B cell (primary cell): ENCODE measurements around the gene NKX1-2.

Experiments
- EZH2 ChIP-seq: IDR thresholded peaks from 2 replicates; pipeline ENCODE4 v1.6.1; 2012; ENCODE audit warnings: borderline replicate concordance, low read depth, mild to moderate bottlenecking, moderate library complexity, low read length; ENCODE audit not compliant: insufficient read depth, poor library complexity, severe bottlenecking
- TF ChIP-seq, protein P1 (sequence below): fragments of 200-600 bp; IDR thresholded peaks from one replicate; pipeline ENCODE4 v1.8.0; 2022; ENCODE audit warnings: antibody characterized with exemption, mild to moderate bottlenecking

DNA sequence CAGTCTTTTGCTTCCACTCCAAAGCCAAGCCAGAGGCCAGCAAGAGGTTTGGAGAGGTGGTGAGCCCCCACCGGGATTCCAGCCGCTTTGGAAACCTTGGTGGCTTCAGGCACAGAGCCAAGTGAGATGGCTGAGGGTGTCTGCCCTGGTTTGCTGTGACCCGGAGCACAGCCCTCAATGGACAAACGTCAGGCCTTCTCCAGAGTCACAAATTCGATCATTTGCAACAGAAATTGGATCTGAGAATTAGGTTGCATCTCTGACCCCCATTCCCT, 885 bp upstream of the NKX1-2 start:
- TF ChIP-seq, protein P1, sequence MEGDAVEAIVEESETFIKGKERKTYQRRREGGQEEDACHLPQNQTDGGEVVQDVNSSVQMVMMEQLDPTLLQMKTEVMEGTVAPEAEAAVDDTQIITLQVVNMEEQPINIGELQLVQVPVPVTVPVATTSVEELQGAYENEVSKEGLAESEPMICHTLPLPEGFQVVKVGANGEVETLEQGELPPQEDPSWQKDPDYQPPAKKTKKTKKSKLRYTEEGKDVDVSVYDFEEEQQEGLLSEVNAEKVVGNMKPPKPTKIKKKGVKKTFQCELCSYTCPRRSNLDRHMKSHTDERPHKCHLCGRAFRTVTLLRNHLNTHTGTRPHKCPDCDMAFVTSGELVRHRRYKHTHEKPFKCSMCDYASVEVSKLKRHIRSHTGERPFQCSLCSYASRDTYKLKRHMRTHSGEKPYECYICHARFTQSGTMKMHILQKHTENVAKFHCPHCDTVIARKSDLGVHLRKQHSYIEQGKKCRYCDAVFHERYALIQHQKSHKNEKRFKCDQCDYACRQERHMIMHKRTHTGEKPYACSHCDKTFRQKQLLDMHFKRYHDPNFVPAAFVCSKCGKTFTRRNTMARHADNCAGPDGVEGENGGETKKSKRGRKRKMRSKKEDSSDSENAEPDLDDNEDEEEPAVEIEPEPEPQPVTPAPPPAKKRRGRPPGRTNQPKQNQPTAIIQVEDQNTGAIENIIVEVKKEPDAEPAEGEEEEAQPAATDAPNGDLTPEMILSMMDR = no peak
- no peak for TF ChIP-seq EZH2
